Activated CD4-positive, alpha-beta T cell treated with anti-CD3 and anti-CD28 coated beads, Interleukin-2, amount 50 U/mL, for 48 hours (primary cell): Measurements from ENCODE around the gene CDH4.

Experiments
- DNase-seq, 2 experiments: peaks; one replicate each; pipeline ENCODE4 v3.0.0-alpha.2; 2020

Gene CDH4

GRCh38 chr20:61900011-61900944 is 648.2 kb downstream of the CDH4 start:
- no peak for DNase-seq

DNA sequence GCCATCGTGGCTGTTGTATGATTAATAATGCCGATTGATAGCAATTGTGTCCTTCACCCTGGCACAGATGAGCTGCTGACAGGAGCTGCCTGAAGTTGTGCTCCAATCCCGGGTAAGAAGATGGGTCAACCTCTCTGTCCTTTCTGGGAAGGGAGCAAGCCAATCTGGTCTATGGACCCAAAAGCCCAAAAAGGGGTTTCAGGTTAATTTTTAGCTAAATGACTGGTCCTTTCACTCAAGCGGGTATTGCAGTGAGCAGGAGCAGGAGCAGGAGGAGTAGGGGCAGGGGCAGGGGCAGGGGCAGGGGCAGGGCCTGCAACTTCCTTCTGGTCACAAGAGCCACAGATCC is 648.9 kb downstream of the CDH4 start:
- no peak for DNase-seq

GRCh38 chr20:61901392-61902220 is 649.5 kb downstream of the CDH4 start:
- DNase-seq: no peak

DNA sequence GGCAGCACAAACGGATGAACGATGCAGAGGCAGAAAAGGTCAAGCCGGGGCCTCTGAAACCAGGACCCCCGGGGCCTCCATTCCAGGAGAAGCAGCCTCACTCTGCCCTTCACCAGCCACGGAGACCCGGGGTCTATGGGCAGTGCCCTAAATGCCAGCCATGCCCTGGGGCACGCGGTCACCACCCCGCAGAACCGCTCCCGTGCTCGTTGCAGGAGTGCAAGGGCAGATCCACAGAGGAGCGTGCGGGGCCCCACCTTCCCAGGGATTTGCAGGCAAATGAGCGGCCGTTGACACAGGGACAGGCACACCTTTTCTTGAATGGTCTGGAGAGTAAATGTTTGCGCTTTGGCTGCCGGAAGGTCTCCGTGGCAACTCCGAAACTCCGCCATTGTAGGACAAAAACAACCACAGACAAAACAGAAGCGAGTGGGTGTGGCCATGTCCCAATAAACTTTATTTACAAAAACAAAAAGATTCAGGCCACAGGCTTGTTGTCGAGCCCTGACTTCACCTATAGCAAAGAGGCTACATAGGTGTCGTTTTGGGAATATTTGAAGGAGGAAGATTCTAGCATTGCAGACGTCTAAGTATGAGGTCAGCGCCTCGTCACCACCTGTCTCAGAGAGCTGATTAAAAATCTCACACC is 650.3 kb downstream of the CDH4 start:
- DNase-seq: no peak

- DNase-seq: no peak
Observed at GRCh38 chr20:61903575-61904340, 651.7 kb downstream of the CDH4 start.

- no peak for DNase-seq
Observed at GRCh38 chr20:61904456-61904855, 652.4 kb downstream of the CDH4 start.

- no peak for DNase-seq
Observed at GRCh38 chr20:61905781-61906523, 653.9 kb downstream of the CDH4 start.

GRCh38 chr20:61907081-61907891 is 655.2 kb downstream of the CDH4 start:
- no peak for DNase-seq

- DNase-seq: no peak
Observed at GRCh38 chr20:61908057-61909026, 656.3 kb downstream of the CDH4 start.

DNA sequence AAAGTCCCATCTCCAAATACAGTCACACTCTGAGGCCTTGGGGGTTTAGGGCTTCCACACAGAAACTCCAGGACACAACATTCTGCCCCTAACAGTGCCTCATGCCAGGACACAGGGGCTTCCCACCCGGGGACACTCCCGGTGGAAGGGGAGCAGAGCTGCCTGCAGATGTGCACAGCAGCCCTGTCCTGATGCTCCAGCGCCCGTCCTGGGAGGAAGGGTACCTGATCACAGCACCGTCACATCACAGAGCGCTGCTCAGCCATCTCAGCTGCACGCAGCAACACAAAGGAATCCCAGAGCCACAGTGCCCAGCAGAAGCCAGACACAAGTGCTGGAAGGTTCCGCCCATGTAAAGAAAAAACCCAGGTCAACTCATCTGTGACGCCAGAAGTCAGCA is 657.0 kb downstream of the CDH4 start:
- no peak for DNase-seq

DNA sequence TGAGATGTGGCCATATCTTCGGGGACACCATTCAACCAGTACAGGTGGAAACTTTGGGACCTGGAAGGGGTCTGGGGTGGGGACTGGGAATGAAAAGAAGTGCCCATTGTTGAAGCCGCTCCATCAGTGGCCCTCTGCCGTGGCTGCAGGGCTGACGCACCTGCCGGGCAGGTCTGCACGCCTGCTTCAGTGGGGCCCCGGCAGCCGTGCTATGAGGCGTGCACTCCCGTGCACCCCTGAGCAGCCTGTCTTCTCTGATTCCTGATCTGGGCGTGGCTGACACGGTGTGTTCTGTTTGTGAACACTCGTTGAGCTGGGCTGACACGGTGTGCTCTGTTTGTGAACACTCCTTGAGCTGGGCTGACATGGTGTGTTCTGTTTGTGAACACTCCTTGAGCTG is 657.8 kb downstream of the CDH4 start:
- DNase-seq: no peak

DNA sequence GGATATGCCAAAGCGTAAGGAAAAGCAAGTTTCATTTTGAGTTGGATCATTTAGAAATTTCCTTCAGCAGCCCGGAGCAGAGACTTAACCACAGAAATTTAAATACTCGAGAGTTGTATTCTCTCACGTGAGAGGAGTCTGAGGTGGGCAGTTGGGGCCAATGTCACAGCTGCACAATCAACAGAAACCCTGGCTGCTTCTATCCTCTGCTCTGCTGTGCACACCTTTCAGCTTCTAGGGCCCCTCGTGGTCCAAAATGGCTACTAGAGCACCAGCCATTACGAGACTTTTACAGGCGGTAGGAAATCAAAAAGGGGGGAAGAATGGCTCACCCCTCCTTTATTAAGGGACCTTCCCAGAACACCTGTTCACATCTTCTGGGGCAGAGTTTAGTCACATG is 659.8 kb downstream of the CDH4 start:
- DNase-seq: no peak

DNA sequence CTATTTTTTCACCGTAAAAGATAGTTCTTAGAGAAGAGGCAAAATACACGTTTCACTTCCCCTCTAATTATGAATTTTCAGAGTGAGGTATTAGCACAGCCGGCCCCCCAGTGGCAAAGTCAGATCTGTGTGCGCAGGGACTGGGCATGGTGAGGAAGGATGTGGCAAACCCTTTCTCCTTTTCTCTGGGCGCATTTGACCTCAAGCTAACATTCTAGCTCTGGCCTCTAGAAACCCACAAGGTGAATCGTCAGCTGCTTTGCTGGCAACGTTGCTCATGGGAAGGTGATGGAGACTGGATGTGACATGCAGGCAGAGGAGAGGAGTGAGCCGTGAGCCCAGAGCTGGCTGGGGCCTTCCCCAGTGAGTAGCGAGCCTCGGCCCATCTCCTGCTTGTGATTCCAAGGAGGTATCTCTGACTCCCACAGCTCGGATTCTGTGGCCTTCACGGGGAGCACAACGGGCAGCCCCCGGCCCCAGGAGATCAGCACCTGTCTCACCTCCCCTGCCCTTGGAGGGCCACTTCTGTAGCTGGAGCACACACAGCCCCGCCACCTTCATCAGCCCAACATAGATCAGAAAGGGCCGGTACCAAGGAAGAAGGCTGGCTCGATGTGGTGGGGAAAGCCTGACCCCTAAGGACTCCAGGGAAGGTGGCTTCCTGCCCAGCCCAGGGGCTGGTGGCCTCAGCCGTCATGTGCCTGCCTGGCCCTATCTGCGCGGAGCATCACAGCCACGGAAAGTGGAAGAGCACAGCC is 660.8 kb downstream of the CDH4 start:
- DNase-seq: no peak

GRCh38 chr20:61913423-61914225 is 661.6 kb downstream of the CDH4 start:
- no peak for DNase-seq

DNA sequence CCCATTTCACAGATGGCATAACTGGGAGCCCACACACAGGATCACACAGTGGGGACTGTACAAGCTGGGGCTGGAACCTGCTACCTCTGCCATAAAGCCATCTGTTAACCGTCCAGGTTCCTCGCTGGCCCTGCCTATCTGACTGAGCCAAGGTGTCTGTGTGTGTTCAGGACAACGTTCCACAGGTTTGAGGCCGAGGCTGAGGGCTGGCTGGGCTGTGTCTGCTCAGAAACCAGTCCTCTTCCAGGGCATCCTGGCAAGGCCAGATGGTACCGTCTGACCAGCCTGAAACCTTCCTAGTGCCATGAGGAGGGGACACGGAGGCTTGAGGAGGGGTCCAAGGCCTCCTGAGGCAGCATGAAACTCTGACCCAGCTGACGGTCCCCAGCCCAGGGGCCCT is 663.0 kb downstream of the CDH4 start:
- DNase-seq: no peak

- DNase-seq: no peak
Observed at GRCh38 chr20:61916318-61916891, 664.3 kb downstream of the CDH4 start.

DNA sequence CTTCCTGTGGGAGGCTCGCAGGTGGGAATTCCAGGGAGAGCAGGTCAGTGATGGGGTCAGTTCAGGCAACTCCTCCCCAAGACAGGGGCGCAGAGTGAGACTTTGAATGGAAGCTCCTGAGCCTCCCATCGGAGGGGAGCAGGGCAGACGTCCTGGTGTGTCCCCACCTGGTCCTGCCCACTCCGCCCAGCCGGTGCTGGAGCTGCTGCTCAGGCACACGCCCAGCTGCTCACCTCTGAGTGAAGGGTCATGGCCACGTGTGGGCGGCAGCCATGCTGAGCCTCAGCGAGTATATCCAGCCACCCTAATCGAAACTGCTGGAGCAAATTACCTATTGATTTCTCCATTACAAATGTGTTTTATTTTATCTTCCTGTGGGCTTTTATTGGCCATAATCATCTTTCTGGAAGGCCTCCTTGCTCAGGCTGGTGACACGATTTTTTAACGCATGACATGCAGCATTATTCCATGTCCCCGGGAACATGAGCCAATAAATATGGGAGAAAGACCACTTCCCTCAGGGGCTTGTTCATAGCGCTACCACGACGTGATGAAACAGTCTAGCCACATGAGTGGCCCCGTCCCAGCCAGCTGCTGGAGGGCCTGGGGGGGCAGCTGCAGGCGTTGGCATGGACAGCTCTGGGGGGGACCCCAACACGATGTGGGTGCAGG is 665.5 kb downstream of the CDH4 start:
- DNase-seq: no peak
